ENCODE data around the gene SNX25. TPM values are rescaled to one million over a fixed set of nuclear protein-coding genes. Genes with fewer than 3 reads are reported as not detected.
A peak's percentile ranks its signal among the peaks of the same experiment; 100 is the strongest.

The SNX25 gene
- total and polyA plus RNA-seq, 2 of the 13 experiments (the other 11 are each of a cell fraction or from before 2014, with no cell fraction given), result 23.4 to 23.5 TPM

GRCh38 chr4:185395956-185396723, 186.7 kb downstream of the SNX25 start (continued):
- TF ChIP-seq JUNB (CRISPR knock-in tag; IDR thresholded peaks at IDR 0.05; ENCODE audit: borderline replicate concordance), result no peak; the same call in 1 of the 2 replicates
- no peak for TF ChIP-seq SNRNP70 (IDR thresholded peaks at IDR 0.05; ENCODE audit: low read depth, low read length)
- TF ChIP-seq ZNF256 (CRISPR knock-in tag; conservative IDR thresholded peaks at IDR 0.05), result peak; percentile 97
- TF ChIP-seq TCF7L2 (IDR thresholded peaks at IDR 0.05; ENCODE audit: low read depth, low read length), result no peak
- TF ChIP-seq, protein P1, sequence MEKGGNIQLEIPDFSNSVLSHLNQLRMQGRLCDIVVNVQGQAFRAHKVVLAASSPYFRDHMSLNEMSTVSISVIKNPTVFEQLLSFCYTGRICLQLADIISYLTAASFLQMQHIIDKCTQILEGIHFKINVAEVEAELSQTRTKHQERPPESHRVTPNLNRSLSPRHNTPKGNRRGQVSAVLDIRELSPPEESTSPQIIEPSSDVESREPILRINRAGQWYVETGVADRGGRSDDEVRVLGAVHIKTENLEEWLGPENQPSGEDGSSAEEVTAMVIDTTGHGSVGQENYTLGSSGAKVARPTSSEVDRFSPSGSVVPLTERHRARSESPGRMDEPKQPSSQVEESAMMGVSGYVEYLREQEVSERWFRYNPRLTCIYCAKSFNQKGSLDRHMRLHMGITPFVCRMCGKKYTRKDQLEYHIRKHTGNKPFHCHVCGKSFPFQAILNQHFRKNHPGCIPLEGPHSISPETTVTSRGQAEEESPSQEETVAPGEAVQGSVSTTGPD (CRISPR knock-in tag; IDR thresholded peaks at IDR 0.05), result peak; percentile 92
- TF ChIP-seq ZNF652 (CRISPR knock-in tag; IDR thresholded peaks at IDR 0.05; ENCODE audit: borderline replicate concordance, low read depth), result no peak
- TF ChIP-seq, protein P2, sequence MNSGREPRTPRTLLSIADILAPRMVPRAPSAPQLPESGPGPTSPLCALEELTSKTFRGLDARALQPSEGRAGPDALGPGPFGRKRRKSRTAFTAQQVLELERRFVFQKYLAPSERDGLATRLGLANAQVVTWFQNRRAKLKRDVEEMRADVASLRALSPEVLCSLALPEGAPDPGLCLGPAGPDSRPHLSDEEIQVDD (CRISPR knock-in tag; IDR thresholded peaks at IDR 0.05; ENCODE audit: borderline replicate concordance), result peak; percentile 99
- peak; percentile 91 for TF ChIP-seq IKZF4 (CRISPR knock-in tag; IDR thresholded peaks at IDR 0.05; ENCODE audit: borderline replicate concordance, low read depth, not compliant biosample characterization)
- TF ChIP-seq ZNF253 (CRISPR knock-in tag; IDR thresholded peaks at IDR 0.05; ENCODE audit: borderline replicate concordance), result peak; percentile 99
- peak; percentile 98 for TF ChIP-seq KDM2A (CRISPR knock-in tag; IDR thresholded peaks at IDR 0.05; ENCODE audit: borderline replicate concordance, low read depth)
- TF ChIP-seq ZNF160 (CRISPR knock-in tag; IDR thresholded peaks at IDR 0.05), result peak; percentile 86; the same call in 1 of the 2 replicates
- peak; percentile 94 for TF ChIP-seq POGK (CRISPR knock-in tag; conservative IDR thresholded peaks at IDR 0.05)
- peak; percentile 96 for TF ChIP-seq MXD4 (CRISPR knock-in tag; IDR thresholded peaks at IDR 0.05)
- TF ChIP-seq NFIC (IDR thresholded peaks at IDR 0.05; ENCODE audit: low read length), result no peak
- peak; percentile 94 for TF ChIP-seq ZNF367 (CRISPR knock-in tag; IDR thresholded peaks at IDR 0.05; ENCODE audit: borderline replicate concordance)
- 0 out of 2 replicates have a peak, but pooled peaks have one; percentile 37 for TF ChIP-seq ZNF362 (CRISPR knock-in tag; IDR thresholded peaks at IDR 0.05; ENCODE audit: borderline replicate concordance)
- TF ChIP-seq ZNF672 (CRISPR knock-in tag; IDR thresholded peaks at IDR 0.05), result 0 out of 2 replicates have a peak, but pooled peaks have one; percentile 8
- TF ChIP-seq IRX3 (CRISPR knock-in tag; IDR thresholded peaks at IDR 0.05; ENCODE audit: borderline replicate concordance, low read depth), result peak; percentile 95
- no peak for TF ChIP-seq PCBP2 (optimal IDR thresholded peaks at IDR 0.05; ENCODE audit: low read depth, low read length, poor library complexity, severe bottlenecking)
- TF ChIP-seq ZNF670 (CRISPR knock-in tag; IDR thresholded peaks at IDR 0.05; ENCODE audit: borderline replicate concordance), result 0 out of 2 replicates have a peak, but pooled peaks have one; percentile 3
- 0 out of 2 replicates have a peak, but pooled peaks have one; percentile 20 for TF ChIP-seq TAF1 (CRISPR knock-in tag; IDR thresholded peaks at IDR 0.05)
- TF ChIP-seq, protein P3, sequence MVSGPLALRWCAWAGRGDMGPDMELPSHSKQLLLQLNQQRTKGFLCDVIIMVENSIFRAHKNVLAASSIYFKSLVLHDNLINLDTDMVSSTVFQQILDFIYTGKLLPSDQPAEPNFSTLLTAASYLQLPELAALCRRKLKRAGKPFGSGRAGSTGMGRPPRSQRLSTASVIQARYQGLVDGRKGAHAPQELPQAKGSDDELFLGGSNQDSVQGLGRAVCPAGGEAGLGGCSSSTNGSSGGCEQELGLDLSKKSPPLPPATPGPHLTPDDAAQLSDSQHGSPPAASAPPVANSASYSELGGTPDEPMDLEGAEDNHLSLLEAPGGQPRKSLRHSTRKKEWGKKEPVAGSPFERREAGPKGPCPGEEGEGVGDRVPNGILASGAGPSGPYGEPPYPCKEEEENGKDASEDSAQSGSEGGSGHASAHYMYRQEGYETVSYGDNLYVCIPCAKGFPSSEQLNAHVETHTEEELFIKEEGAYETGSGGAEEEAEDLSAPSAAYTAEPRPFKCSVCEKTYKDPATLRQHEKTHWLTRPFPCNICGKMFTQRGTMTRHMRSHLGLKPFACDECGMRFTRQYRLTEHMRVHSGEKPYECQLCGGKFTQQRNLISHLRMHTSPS (CRISPR knock-in tag; IDR thresholded peaks at IDR 0.05; ENCODE audit: low read depth), result 0 out of 2 replicates have a peak, but pooled peaks have one; percentile 25
